ENCODE results near the gene CCDC82. TPM values are rescaled to one million over a fixed set of nuclear protein-coding genes. Genes with fewer than 3 reads are reported as not detected.

The CCDC82 gene
- total RNA-seq, 2 donors from 2014 or later, result 18.9 to 44.8 TPM

DNA sequence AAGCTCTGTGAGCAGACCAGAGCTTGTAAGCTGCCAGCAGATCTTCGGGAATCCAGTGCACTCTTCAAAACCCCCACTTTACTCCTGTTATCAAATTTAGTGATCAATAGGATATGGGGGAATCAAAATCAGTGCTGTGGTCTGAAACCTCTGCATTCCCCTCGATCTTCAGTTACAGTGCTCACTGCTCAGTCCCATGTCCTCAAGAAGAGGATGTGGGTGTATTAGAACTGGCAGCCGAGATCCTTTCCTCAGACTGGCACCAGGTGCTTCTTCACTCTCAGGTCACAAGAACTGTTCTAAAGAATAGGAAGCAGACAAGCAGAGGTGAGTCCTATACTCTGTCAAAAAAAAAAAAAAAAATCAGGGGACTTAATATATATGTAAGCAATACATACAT lies 31.4 kb downstream of the CCDC82 start:
- intact Hi-C loops (cut with DNase I), result no loop called here
- H3K4me1 ChIP-seq, result no peaks in the 10 kb centered on the region
- no peak overlapping the region for H3K27ac ChIP-seq
- ATAC-seq, result no peak
- WGBS, 2 donors, result 84 to 94% methylated on average over 3 of the region's 3 CpGs
- TF ChIP-seq, protein P1, sequence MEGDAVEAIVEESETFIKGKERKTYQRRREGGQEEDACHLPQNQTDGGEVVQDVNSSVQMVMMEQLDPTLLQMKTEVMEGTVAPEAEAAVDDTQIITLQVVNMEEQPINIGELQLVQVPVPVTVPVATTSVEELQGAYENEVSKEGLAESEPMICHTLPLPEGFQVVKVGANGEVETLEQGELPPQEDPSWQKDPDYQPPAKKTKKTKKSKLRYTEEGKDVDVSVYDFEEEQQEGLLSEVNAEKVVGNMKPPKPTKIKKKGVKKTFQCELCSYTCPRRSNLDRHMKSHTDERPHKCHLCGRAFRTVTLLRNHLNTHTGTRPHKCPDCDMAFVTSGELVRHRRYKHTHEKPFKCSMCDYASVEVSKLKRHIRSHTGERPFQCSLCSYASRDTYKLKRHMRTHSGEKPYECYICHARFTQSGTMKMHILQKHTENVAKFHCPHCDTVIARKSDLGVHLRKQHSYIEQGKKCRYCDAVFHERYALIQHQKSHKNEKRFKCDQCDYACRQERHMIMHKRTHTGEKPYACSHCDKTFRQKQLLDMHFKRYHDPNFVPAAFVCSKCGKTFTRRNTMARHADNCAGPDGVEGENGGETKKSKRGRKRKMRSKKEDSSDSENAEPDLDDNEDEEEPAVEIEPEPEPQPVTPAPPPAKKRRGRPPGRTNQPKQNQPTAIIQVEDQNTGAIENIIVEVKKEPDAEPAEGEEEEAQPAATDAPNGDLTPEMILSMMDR (IDR thresholded peaks at IDR 0.05), result no peak
- no peak for TF ChIP-seq POLR2A (IDR thresholded peaks at IDR 0.05)
- DNase-seq, result no peak
- H3K36me3 ChIP-seq (replicated peaks in 1 of 2; ENCODE audit: insufficient read depth in 1 of 2, low read depth in 2 of 2), result no peaks in the 10 kb centered on the region
- no peaks in the 10 kb centered on the region for H3K27me3 ChIP-seq
- no peak overlapping the region for H3K4me3 ChIP-seq
- no peaks in the 10 kb centered on the region for H3K9me3 ChIP-seq

DNA sequence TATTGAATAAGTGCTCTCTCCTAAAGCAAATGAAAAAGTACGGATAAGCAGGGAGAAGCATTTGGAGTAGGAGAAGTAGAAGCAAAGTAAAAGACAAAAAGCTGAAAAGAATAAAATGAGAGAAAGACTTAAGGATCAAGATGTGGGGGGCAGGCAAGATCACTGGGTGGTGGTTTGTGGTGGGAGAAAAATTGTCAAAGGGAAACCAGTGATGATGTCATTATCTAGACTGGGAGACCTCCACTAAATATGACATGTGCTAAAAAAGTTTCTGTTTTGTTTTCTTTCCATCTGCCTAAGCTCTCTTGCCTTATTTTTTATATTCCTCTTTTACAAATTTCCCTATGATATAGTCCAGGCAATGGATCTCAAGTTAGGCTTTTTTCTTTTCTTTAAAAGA lies 31.9 kb downstream of the CCDC82 start:
- no peak overlapping the region for H3K27ac ChIP-seq
- no peaks in the 10 kb centered on the region for H3K4me1 ChIP-seq
- TF ChIP-seq, protein P1 (IDR thresholded peaks at IDR 0.05), result no peak
- no peak for TF ChIP-seq POLR2A (IDR thresholded peaks at IDR 0.05)
- no peaks in the 10 kb centered on the region for H3K36me3 ChIP-seq (replicated peaks in 1 of 2; ENCODE audit: insufficient read depth in 1 of 2, low read depth in 2 of 2)
- no peaks in the 10 kb centered on the region for H3K9me3 ChIP-seq
- 93 to 100% methylated on average over 1 of the region's 1 CpG for WGBS, 2 donors
- no peak overlapping the region for H3K4me3 ChIP-seq
- no peak for ATAC-seq
- intact Hi-C loops (cut with DNase I), result no loop called here
- no peaks in the 10 kb centered on the region for H3K27me3 ChIP-seq
- DNase-seq, result no peak

DNA sequence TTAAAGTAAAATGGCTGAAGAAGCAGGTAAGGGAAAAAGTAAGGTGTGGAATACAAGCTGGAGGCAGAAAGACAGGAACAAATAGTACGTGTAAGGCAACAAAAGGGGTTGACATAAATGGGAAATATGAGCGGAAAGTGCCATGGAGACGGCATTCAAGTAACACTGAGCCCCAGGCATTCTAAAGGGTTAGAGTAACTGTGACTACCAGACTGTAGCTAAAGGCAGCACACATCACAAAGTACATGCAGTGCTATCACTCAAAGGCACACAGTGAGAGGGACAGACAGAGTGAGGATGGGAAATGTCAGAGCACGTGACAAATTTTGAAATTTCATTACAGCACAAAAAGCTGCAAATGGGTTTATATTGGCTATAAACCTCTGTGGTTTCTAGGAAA lies 32.9 kb downstream of the CCDC82 start:
- intact Hi-C loops (cut with DNase I), result no loop called here
- DNase-seq (no peak), ATAC-seq (no peak)
- H3K27me3 ChIP-seq, result no peaks in the 10 kb centered on the region
- H3K27ac ChIP-seq, result no peak overlapping the region
- TF ChIP-seq, protein P1 (IDR thresholded peaks at IDR 0.05), result no peak
- TF ChIP-seq POLR2A (IDR thresholded peaks at IDR 0.05), result no peak
- 95 to 96% methylated on average over 4 of the region's 4 CpGs for WGBS, 2 donors
- no peaks in the 10 kb centered on the region for H3K4me1 ChIP-seq
- no peaks in the 10 kb centered on the region for H3K9me3 ChIP-seq
- no peak overlapping the region for H3K4me3 ChIP-seq
- H3K36me3 ChIP-seq (replicated peaks in 1 of 2; ENCODE audit: insufficient read depth in 1 of 2, low read depth in 2 of 2), result no peaks in the 10 kb centered on the region

DNA sequence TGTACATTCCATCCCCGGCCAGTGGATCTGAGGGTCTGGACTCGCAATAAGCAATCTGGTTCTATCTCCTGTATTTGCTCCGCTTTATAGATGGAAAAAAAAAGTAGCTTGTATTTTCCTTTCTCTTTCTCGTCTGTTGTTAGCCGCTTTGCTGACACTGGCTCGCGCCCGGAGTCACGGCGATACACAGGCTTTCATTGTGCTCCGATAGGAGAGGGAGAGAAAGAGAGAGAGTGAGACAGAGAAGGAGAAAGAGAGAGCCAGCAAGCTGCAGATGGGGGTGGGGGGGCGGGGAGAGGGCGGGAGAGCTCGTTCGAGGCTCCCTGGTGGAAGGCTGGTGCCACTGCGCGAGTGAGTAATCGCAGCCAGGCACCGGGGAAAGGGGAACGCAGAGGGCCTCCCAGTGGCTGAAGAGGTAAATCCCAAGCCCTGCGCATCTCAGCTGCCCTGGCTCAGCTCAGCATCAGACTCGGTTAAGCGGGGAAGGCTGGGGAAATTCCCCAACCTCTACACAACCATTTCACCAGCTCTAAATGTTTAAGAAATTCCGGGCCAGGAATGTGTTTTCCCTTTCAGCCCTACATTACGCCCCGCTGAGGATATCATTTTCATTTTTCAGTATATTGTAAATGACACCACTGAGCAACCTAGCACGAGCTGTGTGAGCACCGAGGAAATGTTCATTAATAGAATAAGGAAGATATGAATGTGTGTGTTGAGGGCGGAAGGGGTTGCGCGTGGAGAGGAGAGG lies 46.6 kb downstream of the CCDC82 start, which contains the start of gene MAML2:
TSS of gene MAML2 (minus strand) at position 235 of the 751 bp plus-strand sequence. CDS start 1,300 bp downstream, outside the sequence.
- H3K36me3 ChIP-seq (replicated peaks in 1 of 2; ENCODE audit: insufficient read depth in 1 of 2, low read depth in 2 of 2), result no peaks in the 10 kb centered on the region
- no peaks in the 10 kb centered on the region for H3K27me3 ChIP-seq
- intact Hi-C loops (cut with DNase I), result no loop called here
- H3K27ac ChIP-seq, result peak within 1 kb of the TSS in 3 of 4 donors; percentile 61 to 87 (median 76)
- peak within 1 kb of the TSS; percentile 27 to 71 for H3K4me3 ChIP-seq
- peak; percentile 95 for ATAC-seq
- H3K4me1 ChIP-seq, result peaks cover 28% of the 10 kb centered on the region
- TF ChIP-seq, protein P1 (IDR thresholded peaks at IDR 0.05), result peak; percentile 86 to 97 (median 95)
- TF ChIP-seq POLR2A (IDR thresholded peaks at IDR 0.05), result peak in 1 of 3 donors; percentile 42
- WGBS, 2 donors, result 3 to 5% methylated on average over 31 of the region's 31 CpGs
- H3K9me3 ChIP-seq, result no peaks in the 10 kb centered on the region
- peak; percentile 88 to 94 (median 90) for DNase-seq

All from body of pancreas (tissue), 4 donors.